CMK (cell line): Measurements from ENCODE around the gene ELOVL7.
"Not testable (repeated sequence)": the region's sequence is repeated elsewhere in the genome, so short reads cannot be mapped to it uniquely, and the experiment has no call there.

ENCODE experiments used
- DNase-seq: peaks from one replicate; pipeline ENCODE4 v3.0.0-alpha.2; 2010; ENCODE audit warnings: low read depth

The ELOVL7 gene

GRCh38 chr5:60715201-60715928, 128.7 kb downstream of the ELOVL7 start:
- DNase-seq: not testable (repeated sequence)

DNA sequence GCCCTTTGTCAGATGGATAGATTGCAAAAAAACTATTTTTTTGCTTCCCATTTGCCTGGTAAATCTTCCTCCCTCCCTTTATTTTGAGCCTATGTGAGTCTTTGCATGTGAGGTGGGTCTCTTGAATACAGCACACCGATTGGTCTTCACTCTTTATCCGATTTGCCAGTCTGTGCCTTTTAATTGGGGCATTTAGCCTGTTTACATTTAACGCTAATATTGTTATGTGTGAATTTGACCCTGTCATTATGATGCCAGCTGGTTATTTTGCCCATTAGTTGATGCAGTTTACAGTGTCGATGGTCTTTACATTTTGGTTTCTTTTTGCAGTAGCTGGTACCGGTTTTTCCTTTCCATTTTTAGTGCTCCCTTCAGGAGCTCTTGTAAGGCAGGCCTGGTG, 131.1 kb downstream of the ELOVL7 start:
- no peak for DNase-seq

DNA sequence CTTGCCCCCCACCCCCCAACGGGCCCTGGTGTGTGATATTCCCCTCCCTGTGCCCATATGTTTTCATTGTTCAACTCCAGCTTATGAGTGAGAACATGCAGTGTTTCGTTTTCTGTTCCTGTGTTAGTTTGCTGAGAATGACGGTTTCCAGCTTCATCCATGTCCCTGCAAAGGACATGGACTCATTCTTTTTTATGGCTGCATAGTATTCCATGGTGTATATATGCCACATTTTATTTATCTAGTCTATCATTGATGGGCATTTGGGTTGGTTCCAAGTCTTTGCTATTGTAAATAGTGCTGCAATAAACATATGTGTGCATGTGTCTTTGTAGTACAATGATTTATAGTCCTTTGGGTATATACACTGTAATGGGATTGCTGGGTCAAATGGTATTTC, 132.2 kb downstream of the ELOVL7 start:
- DNase-seq: not testable (repeated sequence)

GRCh38 chr5:60710362-60710761, 133.7 kb downstream of the ELOVL7 start:
- no peak for DNase-seq

DNA sequence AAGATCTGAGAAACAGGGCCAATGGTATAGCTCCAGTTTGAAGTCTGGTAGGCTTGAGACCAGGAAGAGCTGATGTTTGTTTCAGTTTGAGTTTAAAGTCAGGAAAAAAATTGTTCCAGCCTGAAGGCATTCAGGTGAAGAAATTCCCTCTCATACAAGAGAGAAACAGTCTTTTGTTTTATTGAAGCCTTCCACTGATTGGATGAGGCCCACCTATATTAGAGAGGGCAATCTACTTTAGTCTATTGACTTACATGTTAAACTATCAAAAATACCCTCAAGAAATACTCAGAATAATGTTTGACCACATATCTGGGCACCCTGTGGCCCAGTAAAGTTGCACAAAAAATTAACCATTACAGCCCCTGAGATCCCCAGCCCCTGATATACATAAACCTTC, 138.9 kb downstream of the ELOVL7 start:
- no peak for DNase-seq

GRCh38 chr5:60703944-60704343, 140.1 kb downstream of the ELOVL7 start:
- no peak for DNase-seq
